ENCODE data around the gene LRMDA. TPM values are rescaled to one million over a fixed set of nuclear protein-coding genes. Genes with fewer than 3 reads are reported as not detected.

The LRMDA gene
- total RNA-seq, 1 donor from 2014 or later, result 4.5 TPM

DNA sequence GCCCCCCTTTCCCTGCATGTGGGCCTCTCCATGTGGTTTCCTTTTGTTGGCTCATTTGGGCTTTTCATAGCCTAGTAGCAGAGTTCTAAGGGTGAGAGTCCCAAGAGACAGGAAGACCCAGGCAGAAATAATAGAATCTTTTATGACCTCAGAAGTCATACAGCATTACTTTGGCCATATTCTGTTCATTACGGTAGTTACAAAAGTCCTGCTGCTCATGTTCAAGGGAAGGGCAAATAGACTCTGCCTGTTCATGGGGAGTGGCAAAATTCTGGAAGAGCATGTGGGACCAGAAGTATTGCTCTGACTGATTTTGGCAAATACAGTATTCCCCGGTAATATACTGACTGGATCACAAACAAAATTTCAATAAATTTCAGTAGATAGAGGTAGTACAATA lies 910.3 kb downstream of the LRMDA start:
- no peak for DNase-seq (ENCODE audit: low spot score)
- intact Hi-C loops (cut with DNase I), result no loop called here

DNA sequence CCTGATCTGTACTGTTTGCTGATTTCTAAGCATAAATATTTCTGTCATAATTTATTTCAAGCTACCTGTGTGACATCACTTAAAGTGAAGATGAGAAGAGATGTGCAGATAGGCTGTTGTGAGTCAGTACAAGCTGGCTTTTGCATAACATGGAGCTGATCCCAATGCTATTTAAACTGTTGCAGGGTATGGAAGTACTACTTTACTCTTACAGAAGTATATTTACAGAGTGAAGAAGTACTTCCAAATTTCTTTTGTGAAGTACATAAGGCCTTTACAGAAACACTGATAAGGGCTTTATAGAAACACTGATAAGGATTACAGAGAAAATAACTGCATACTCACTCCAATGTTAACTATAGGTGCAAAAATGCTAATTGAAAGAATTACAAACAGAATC lies 911.6 kb downstream of the LRMDA start:
- DNase-seq (ENCODE audit: low spot score), result no peak
- intact Hi-C loops (cut with DNase I), result no loop called here

DNA sequence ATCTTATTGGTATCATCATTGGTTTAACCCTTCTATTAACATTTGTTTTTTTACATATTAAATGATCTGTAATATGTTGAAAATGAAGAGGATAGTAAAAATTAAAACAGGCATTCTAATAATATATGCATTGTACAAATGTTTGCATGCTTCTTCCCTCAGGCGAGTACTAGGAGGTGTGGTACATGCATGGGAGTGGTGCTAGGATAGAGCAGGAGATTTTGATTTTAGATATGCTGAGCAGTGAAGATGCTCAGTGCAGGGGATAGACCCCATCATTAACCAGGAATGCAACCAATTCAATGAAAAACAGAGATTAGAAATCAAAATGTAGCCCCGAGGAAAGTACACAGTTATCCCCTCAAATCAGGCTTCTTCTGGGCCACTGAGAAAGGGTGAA lies 916.4 kb downstream of the LRMDA start:
- intact Hi-C loops (cut with DNase I), result no loop called here

DNA sequence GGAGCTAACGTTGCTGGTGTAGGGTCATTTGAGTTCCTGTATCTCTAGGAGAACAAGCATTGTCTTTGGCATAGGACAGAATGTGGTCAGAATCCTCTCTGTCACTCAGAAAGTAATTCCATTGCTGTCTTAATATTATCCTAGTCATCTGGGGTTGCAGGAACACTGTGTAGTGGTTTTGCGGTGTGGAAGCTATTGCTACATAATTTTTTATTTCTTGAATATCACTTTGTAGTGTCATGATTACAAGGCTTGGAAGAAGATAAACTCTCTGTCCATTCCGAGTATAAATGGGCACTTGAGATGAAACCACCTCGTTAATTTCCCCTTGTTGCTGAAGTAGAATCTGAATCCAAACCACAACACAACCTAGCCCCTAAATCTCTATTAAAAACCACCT lies 919.2 kb downstream of the LRMDA start:
- intact Hi-C loops (cut with DNase I), result no loop called here
- no peak for DNase-seq (ENCODE audit: low spot score)

More for the DNA sequence above, 916.4 kb downstream of the LRMDA start:
- DNase-seq (ENCODE audit: low spot score), result no peak

DNA sequence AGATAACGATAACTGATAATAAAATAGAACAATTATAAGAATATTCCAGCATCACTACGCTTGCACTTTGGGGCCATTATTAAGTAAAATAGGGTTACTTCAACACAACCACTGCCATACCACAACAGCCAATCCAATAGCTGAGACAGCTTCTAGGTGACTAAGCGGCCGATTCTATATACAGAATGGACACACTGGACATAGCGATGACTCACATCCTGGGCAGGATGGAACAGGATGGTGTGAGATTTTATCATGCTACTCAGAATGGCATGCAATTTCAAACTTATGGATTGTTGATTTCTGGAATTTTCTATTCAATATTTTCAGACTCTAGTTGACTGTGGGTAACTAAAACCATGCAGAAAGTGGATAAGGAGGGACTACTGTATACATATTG lies 920.9 kb downstream of the LRMDA start:
- intact Hi-C loops (cut with DNase I), result no loop called here
- no peak for DNase-seq (ENCODE audit: low spot score)

DNA sequence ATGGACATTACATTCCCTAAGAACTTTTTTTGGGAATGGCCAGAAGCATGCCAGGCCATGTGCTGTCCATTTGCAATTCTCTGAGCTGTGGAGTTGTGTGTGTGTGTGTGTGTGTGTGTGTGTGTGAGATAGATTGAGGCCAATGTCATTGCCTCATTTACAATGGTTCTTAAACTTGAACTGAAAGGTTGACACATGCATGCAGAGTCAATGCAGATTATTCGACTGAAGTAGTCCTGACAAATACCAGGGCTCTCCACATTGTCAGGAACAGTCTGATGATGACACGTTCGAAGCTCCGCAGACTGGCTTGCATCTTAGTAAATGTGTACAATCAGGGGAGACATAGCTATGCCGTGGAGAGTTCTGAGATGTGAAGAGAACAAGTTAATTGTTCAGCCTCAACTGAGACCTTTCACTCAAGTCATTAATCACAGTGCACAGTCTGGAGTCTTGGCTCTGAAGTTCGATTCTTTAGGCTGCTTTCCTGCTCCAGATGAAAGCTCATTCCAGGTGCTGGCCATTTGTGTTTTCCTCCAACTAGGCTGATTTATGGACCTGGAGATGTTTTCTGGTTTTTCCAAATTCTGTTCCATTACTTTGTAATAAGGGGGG lies 921.9 kb downstream of the LRMDA start:
- intact Hi-C loops (cut with DNase I), result no loop called here
- DNase-seq (ENCODE audit: low spot score), result no peak

DNA sequence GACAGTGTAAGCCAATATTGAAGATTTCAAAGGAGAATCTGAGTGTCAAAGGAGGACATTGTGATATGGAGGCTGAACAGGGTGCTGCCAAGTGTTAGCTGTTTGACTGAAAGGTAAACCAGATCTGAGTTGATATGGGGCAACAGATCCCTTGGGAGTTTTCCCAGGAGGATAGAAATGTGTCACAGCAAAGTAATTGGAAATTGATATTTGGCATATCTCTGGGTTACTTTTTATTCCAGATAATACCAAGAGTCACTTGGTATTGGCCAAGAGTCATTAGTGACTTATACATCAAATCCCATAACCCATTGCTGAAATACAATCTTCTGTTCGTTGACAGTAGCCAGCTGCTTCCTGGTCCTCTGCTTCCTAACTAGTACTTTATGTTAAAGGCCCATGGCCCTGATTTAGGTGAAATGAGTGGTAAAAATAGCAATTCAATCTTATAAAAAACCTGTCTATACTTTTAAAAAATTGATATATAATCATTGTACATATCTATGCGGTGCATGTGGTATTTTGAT lies 922.9 kb downstream of the LRMDA start:
- intact Hi-C loops (cut with DNase I), result no loop called here
- no peak for DNase-seq (ENCODE audit: low spot score)

DNA sequence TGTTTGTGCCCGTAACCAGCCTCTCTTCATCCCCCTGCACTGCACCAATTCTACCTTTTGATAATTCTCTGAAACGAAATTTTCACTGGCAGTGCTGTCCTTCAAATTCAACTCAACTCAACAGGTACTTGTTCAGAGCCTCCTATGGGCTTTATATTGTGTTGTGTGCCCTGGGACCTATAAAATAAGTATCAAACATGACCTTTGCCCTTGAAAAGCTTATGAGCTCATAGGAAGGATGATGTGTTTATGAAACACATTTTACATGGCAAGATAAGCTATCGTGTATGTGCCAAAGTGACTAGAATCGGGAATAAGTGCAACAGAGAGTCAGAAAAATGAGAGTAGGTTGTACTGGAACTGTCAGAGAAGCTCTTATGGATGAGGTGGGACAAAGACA lies 923.5 kb downstream of the LRMDA start:
- DNase-seq (ENCODE audit: low spot score), result no peak
- intact Hi-C loops (cut with DNase I), result no loop called here

DNA sequence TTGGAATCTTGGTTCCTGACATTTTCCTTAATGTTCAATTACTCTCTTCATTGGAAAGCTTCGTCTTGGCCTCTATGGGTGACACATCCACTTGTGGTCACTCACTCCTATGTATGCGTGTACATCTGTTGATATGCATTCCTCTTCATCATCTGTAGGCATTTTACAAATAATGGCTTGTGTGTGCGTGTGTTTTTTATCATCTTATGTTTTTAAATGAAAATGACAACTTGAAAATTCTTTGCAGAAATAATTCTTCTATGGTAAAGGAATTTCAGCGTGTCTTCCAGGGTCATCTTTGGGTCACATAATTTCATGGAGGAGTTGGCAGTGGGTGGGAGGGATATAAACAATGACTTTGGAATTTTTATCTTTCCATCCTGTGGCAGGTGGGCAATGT lies 925.1 kb downstream of the LRMDA start:
- DNase-seq (ENCODE audit: low spot score), result no peak
- intact Hi-C loops (cut with DNase I), result no loop called here

DNA sequence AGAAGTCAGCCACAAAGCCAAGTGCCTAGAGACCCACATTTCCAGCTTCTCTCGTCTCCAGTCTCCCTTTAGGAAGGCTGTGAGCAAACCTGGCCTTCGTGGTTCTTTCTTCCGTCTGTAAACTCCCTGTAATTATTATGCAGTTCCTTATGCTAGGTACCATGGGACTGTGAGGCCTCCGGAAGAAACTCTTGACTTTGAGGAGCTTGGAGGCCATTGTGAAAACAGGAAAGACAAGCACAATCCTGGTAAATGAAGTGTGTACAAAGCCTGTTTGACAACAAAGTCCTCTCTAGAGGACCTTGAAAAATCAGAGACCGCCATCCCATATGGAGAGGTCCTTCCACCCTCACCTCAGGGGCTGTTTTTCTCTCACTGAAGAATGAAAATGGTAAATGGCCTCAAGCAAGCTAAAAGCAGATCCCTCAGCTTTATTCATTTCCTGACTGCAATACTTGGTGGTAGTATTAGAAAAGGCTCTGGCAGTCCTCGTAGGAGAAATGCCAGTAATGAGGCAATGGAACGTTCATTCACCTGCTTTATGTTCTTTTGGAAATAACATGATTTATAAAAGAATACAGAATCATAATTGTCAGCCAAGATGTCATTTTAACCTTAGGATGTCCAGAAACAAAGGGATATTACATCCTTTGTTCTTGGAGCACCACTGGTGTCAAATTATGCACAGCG lies 926.4 kb downstream of the LRMDA start:
- no peak for DNase-seq (ENCODE audit: low spot score)
- intact Hi-C loops (cut with DNase I), result no loop called here

DNA sequence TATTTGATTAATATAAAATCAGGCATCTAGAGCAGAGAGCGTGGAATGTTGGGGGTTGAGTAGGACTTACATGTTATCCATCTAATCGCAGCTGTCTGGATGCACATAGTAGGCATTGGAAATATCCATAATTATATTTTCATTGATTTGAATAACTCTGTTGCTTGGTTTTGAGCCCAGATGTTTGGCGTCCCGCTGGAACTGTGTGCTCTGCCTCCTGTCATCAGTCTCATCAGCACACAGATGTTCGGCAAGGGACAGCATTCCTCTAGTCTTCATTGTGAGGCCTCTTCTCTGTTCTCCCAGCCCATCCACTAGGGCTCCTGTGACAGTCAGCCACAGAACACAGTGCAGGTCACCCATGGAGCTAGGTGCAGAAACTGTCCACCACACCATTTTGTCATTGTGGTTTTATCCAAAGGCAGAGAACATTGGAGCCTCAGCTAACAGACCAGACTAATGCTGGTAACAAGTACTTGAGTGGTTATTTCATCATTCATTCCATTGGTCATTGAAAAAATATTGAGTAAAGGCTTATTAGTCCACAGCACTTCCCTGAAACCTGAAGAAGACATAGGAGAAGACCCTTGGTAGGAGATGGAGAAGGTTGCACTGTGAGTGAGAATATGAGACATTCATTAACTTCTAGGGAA lies 927.4 kb downstream of the LRMDA start:
- intact Hi-C loops (cut with DNase I), result no loop called here
- no peak for DNase-seq (ENCODE audit: low spot score)

DNA sequence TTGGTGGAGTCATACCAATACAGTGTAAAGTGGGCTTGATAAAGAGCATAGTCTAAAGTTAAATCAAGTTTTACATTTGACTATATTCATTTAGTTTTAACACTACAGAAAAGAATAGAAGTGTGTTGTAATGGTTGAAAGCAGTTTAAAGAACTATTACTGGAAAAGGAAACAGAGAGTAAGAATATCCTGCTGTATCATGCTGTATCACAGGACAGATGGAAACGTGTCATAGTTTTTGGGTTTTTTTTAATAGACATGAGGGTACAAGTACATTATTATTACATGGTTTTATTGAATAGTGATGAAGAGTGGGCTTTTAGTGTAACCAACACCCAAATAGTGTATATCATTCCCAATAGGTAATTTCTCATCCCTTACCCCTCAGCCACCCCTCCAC lies 944.3 kb downstream of the LRMDA start:
- DNase-seq (ENCODE audit: low spot score), result no peak
- intact Hi-C loops (cut with DNase I), result no loop called here

DNA sequence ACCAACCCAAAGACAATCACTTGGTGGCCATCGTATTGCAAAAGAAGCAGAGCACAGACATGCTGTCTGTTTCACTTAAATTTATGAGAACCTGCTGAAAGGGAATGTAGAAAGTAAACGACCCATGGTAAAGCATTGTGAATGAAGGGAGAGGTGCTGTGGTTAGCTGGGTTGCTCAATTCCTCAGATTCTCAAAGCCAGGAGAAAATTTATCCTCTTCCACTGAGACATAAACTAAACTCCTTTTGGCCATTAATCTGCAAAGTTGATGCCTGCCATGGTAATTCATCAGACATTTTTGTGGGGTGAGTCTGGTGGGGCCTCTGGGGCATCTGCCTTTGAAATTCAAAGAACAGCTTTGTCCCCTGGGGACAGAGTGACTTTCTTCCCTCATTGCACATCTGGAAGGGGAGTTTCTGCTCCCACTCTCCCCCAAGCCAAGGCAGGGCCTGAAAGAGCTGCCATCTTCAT lies 951.0 kb downstream of the LRMDA start:
- intact Hi-C loops (cut with DNase I), result no loop called here
- DNase-seq (ENCODE audit: low spot score), result no peak

DNA sequence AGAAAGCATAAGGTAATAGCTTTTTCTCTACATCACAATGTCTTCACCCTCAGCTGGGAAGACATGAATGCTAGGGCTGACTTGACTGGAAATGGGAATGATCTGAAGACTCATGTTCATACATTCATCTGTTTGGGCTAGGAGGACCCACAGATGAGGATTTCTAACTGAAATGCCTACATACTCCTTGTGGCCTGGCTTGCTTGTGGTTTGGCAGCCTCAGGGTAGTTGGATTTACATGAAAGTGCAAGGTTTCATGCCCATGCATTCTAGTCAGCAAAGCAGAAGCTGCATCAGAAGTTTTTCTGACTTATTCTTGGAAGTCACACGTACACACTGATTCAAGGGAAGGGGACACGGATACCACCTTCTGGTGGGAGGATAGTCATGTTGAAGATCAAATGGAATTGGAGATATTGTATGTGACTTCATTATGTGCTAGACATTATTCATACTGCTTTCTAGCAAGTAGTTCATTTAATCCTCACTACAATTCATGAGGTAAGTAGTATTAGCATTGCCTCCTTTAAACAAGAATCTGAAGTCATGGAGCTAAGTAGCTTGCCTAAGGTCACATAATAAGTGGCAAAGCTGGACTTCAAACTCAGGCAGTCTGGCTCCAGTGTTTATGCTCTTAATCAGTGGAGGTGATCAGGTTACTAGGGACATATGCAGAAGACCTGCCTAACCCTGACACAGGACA lies 957.0 kb downstream of the LRMDA start:
- DNase-seq (ENCODE audit: low spot score), result no peak
- intact Hi-C loops (cut with DNase I), result no loop called here

DNA sequence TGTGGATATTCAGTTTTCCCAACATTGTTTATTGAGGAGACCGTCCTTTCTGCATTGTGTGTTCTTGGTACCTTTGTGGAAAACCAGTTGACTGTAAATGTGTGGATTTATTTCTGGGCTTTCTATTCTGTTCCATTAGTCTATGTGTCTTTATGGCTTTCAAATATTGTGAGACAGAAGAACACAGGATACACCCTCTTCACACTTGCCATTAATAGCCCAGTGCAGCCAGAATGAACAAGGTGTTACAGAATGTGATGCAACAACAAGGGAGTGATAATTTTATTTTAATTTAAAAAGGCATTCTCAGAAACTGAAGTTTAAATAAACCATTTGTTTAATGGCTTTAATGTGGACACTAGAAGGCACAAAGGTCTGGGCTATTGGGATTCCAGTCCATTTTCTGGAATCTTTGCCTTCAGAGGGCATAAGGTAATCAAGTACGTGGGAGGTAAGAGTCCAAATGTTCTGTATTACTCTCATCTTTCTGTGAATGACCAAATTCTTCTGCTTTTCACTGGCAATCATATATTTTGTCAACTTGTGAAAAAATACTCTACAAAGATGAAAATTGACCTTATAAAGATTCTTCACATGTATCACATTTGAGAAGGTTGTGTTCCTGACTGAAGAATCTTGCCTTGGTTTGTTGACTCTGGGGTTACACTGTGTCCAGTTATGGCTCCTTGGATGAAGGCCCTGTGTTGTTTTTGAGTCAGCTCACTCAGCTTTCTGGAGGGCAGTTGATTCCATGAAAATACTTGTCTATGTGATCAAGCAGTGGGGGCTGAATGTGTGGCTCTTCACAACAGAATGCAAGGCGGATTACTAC lies 962.7 kb downstream of the LRMDA start:
- intact Hi-C loops (cut with DNase I), result loop anchor here (10.0 kb wide), 1 partner anchor 79 kb away; no protein-coding TSS in a partner anchor
- no peak for DNase-seq (ENCODE audit: low spot score)

DNA sequence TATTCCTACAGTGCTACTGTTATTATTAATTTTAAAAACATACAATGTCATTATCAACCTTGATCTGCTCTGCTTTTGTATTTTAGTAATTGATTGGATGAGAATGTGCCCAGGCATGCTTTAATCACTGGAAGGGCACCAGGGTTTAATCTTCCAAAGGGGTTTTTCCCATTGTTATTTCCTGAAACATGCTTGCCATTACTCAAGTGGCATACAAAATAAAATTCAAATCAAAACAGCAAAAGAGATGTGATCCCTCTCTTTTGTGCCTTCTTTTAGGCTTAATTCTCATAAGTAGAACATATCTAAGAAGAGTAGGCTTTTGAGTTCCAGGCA lies 963.3 kb downstream of the LRMDA start:
- DNase-seq (ENCODE audit: low spot score), result no peak
- intact Hi-C loops (cut with DNase I), result loop anchor here (5.0 to 10.0 kb wide), 2 partner anchors 43 to 80 kb away; no protein-coding TSS in a partner anchor

DNA sequence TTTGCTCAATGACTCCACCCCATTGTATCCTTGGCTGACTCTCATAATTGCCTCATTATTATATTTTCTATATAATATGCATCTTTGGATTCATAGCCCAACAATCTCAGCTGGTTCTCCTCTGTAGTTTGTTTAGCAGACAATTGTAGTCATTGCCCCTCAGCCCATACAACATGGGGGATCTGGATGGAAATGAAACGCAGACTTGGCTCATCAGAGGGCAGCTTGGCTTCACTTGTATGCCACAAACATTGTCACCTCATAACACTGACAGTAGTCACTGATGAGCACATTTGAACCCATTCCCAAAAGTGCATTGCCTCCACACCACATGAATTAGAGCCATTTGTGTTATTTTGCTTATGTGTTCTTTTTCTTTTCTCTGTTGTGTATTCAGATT lies 963.8 kb downstream of the LRMDA start:
- intact Hi-C loops (cut with DNase I), result loop anchor here (5.0 to 10.0 kb wide), 2 partner anchors 42 to 80 kb away; no protein-coding TSS in a partner anchor
- DNase-seq (ENCODE audit: low spot score), result no peak

DNA sequence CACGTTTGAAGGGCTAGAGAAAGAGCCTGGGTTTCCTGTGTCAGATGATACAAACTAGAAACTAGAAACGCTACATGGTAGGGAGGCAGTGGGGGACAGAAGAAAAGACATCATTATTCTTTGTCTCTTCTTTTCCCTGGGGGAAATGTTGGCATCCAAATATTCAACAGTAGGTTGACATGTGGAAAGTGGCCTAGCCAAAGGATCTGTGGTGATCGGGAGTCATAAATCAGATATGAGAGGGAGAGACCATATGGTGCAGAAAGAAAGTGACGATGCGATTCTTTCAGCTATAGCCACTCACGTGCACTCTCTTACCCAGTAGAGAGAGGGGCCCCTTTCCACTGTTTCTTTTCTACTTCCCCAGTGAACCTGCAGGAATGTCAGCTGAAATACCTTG lies 964.7 kb downstream of the LRMDA start:
- DNase-seq (ENCODE audit: low spot score), result no peak
- intact Hi-C loops (cut with DNase I), result loop anchor here (5.0 to 10.0 kb wide), 2 partner anchors 41 to 81 kb away; no protein-coding TSS in a partner anchor
